ENCODE data around the gene RBM12.

Gene RBM12

GRCh38 chr20:35698298-35699126 is 33.8 kb upstream of the RBM12 start:
- ChIA-PET CTCF (interaction anchor here (0.6 kb wide), 1 partner anchor 27 kb away, joined by 4 read pairs; no protein-coding TSS in a partner anchor), POLR2A (interaction anchor here (0.5 to 6.2 kb wide), 9 partner anchors 12 to 256 kb away, joined by 3 to 27 read pairs (median 3); partner anchors contain the start of genes RBM39, SCAND1 and SPAG4)
- TF ChIP-seq ZBTB26 (tag by site-specific recombination; optimal IDR thresholded peaks at IDR 0.05) = peak; percentile 79
- no peak for TF ChIP-seq KLF16 (tag by site-specific recombination; IDR thresholded peaks at IDR 0.05)
- peak; percentile 92 for TF ChIP-seq ZNF335 (tag by site-specific recombination; conservative IDR thresholded peaks at IDR 0.05)
- peak; percentile 69; the same call in 1 of the 2 replicates for TF ChIP-seq ZBTB48 (tag by site-specific recombination; IDR thresholded peaks at IDR 0.05)
- TF ChIP-seq PRDM1 (tag by site-specific recombination; IDR thresholded peaks at IDR 0.05) = peak; percentile 27; the same call in 1 of the 2 replicates
- no peak for TF ChIP-seq ZNF311 (tag by site-specific recombination; IDR thresholded peaks at IDR 0.05; ENCODE audit: borderline replicate concordance)
- peak; percentile 39; the same call in 1 of the 2 replicates for TF ChIP-seq ZBTB20 (tag by site-specific recombination; IDR thresholded peaks at IDR 0.05)
- TF ChIP-seq ZNF600 (tag by site-specific recombination; IDR thresholded peaks at IDR 0.05) = peak; percentile 89
- no peak for TF ChIP-seq ZNF629 (tag by site-specific recombination; IDR thresholded peaks at IDR 0.05)
- peak; percentile 11; the same call in 1 of the 2 replicates for TF ChIP-seq KLF9 (tag by site-specific recombination; IDR thresholded peaks at IDR 0.05; ENCODE audit: low read depth)
- 0 out of 2 replicates have a peak, but pooled peaks have one; percentile 8 for TF ChIP-seq ZNF366 (tag by site-specific recombination; conservative IDR thresholded peaks at IDR 0.05)
- no peak for TF ChIP-seq ZNF837 (tag by site-specific recombination; IDR thresholded peaks at IDR 0.05)
- peak; percentile 15; the same call in 1 of the 2 replicates for TF ChIP-seq ZBTB7A (tag by site-specific recombination; IDR thresholded peaks at IDR 0.05; ENCODE audit: low read depth)
- 0 out of 2 replicates have a peak, but pooled peaks have one; percentile 45 for TF ChIP-seq ZNF280C (tag by site-specific recombination; IDR thresholded peaks at IDR 0.05)
- TF ChIP-seq ZNF692 (tag by site-specific recombination; IDR thresholded peaks at IDR 0.05) = peak; percentile 48; the same call in 1 of the 2 replicates
- TF ChIP-seq PRDM2 (tag by site-specific recombination; IDR thresholded peaks at IDR 0.05; ENCODE audit: borderline replicate concordance) = no peak
- peak; percentile 75 for TF ChIP-seq ZNF398 (tag by site-specific recombination; IDR thresholded peaks at IDR 0.05)
- TF ChIP-seq REST (tag by site-specific recombination; IDR thresholded peaks at IDR 0.05) = peak; percentile 11; the same call in 1 of the 2 replicates
- Histone ChIP-seq H3K27ac (ENCODE audit: extremely low read depth, low read depth, low read length) (peak overlapping the region; percentile 90), H3K4me1 (ENCODE audit: control insufficient read depth, insufficient read depth, low read length) (0 out of 2 replicates have a peak, but pooled peaks cover 4% of the 10 kb centered on the region), H3K36me3 (ENCODE audit: control insufficient read depth in 2 of 2, insufficient read depth in 1 of 2, low read length in 2 of 2) (peaks cover 4 to 53% of the 10 kb centered on the region in 2 experiments; a peak in 2 of 3 replicates), H3K4me3 (ENCODE audit: low read depth, low read length) (peak overlapping the region; percentile 75), H3K9me3 (ENCODE audit: control insufficient read depth, insufficient read depth, low read depth, low read length) (no peaks in the 10 kb centered on the region)

Data from HEK293 (cell line).